GM23338 (cell line): ENCODE measurements around the gene FILIP1L. TPM values are rescaled to one million over a fixed set of nuclear protein-coding genes. Genes with fewer than 3 reads are reported as not detected.
A peak's percentile ranks its signal among the peaks of the same experiment; 100 is the strongest.

Experiments used
- ATAC-seq: fragments of 200-7000 bp; cut with Tn5 transposase; 3 replicates; pipeline ENCODE4 v1.9.1; 2020
- DNase-seq: peaks from one replicate; pipeline ENCODE4 v3.0.0-alpha.2; 2015; ENCODE audit warnings: low spot score
- H2AFZ ChIP-seq: fragments of 200-600 bp; sonication (generic); 2 replicates; pipeline ENCODE4 v1.8.0; 2016; ENCODE audit warnings: antibody characterized with exemption, mild to moderate bottlenecking, moderate library complexity
- H3F3A ChIP-seq: fragments of 200-600 bp; sonication (generic); replicated peaks from 2 replicates; pipeline ENCODE4 v1.8.0; 2017; ENCODE audit warnings: antibody characterized with exemption, mixed run types, low read depth
- H3K27ac ChIP-seq: fragments of 200-600 bp; sonication (generic); 2 replicates; pipeline ENCODE4 v1.6.1; 2016; ENCODE audit warnings: low read depth
- H3K27me3 ChIP-seq: fragments of 200-600 bp; sonication (generic); 2 replicates; pipeline ENCODE4 v1.8.0; 2016; ENCODE audit warnings: mild to moderate bottlenecking, mixed run types, moderate library complexity; ENCODE audit not compliant: insufficient read depth
- H3K36me3 ChIP-seq: fragments of 200-600 bp; sonication (generic); 2 replicates; pipeline ENCODE4 v1.8.0; 2016; ENCODE audit warnings: mild to moderate bottlenecking; ENCODE audit not compliant: insufficient read depth
- H3K4me1 ChIP-seq: fragments of 200-600 bp; sonication (generic); 2 replicates; pipeline ENCODE4 v1.8.0; 2016; ENCODE audit warnings: mild to moderate bottlenecking, moderate library complexity; ENCODE audit not compliant: insufficient read depth
- H3K4me2 ChIP-seq: fragments of 200-600 bp; sonication (generic); 2 replicates; pipeline ENCODE4 v1.7.1; 2017; ENCODE audit warnings: mixed run types
- H3K4me3 ChIP-seq: fragments of 200-600 bp; sonication (generic); 2 replicates; pipeline ENCODE4 v1.6.1; 2016; ENCODE audit warnings: mixed run types
- H3K79me2 ChIP-seq: fragments of 200-600 bp; sonication (generic); replicated peaks from 2 replicates; pipeline ENCODE4 v1.8.0; 2017; ENCODE audit warnings: mild to moderate bottlenecking; ENCODE audit not compliant: insufficient read depth
- H3K9me2 ChIP-seq: fragments of 200-600 bp; sonication (generic); 2 replicates; pipeline ENCODE4 v1.8.0; 2017; ENCODE audit not compliant: insufficient read depth
- H4K20me1 ChIP-seq: fragments of 200-600 bp; sonication (generic); replicated peaks from 2 replicates; pipeline ENCODE4 v1.8.0; 2017; ENCODE audit warnings: mild to moderate bottlenecking; ENCODE audit not compliant: insufficient read depth
- H3K27ac Mint-ChIP-seq: 2 replicates; pipeline ENCODE4 v1.8.0; 2020; ENCODE audit warnings: inconsistent platforms, mild to moderate bottlenecking, moderate library complexity, mixed read lengths
- H3K27me3 Mint-ChIP-seq: 3 replicates; pipeline ENCODE4 v1.8.0; 2022; ENCODE audit warnings: low read depth, mild to moderate bottlenecking, moderate library complexity, mixed read lengths, inconsistent platforms; ENCODE audit not compliant: insufficient read depth, poor library complexity
- H3K36me3 Mint-ChIP-seq: 3 replicates; pipeline ENCODE4 v1.8.0; 2021; ENCODE audit warnings: low read depth, mild to moderate bottlenecking, inconsistent platforms, moderate library complexity, mixed read lengths
- H3K4me1 Mint-ChIP-seq: 3 replicates; pipeline ENCODE4 v1.8.0; 2020; ENCODE audit warnings: mild to moderate bottlenecking, inconsistent platforms, mixed read lengths
- H3K4me3 Mint-ChIP-seq: 3 replicates; pipeline ENCODE4 v1.8.0; 2021; ENCODE audit warnings: moderate library complexity, mild to moderate bottlenecking, inconsistent platforms, mixed read lengths
- H3K9me3 Mint-ChIP-seq: 3 replicates; pipeline ENCODE4 v1.8.0; 2020; ENCODE audit warnings: moderate library complexity, mild to moderate bottlenecking, inconsistent platforms, mixed read lengths
- CREB1 ChIP-seq: fragments of 250-450 bp; sonication (Bioruptor Pico); IDR thresholded peaks from 2 replicates; pipeline ENCODE4 v1.5.0; 2020; ENCODE audit warnings: low read depth, mild to moderate bottlenecking, moderate library complexity
- CTCF ChIP-seq, 2 experiments: fragments of 200-600 bp in 1 of 2; sonication (generic) in 1 of 2; conservative IDR thresholded peaks; 2 replicates each; pipeline versions ENCODE4 v1.5.1 to v1.6.1; 2016 to 2017; ENCODE audit warnings: antibody characterized with exemption in 2 of 2, low read depth in 2 of 2, mild to moderate bottlenecking in 2 of 2, moderate library complexity in 1 of 2
- ETS1 ChIP-seq: IDR thresholded peaks from 2 replicates; pipeline ENCODE4 v1.6.1; 2016; ENCODE audit warnings: antibody characterized with exemption
- EZH2 ChIP-seq: fragments of 200-600 bp; sonication (generic); IDR thresholded peaks from one replicate; pipeline ENCODE4 v1.8.0; 2017; ENCODE audit warnings: antibody characterized with exemption, mild to moderate bottlenecking, low read depth; ENCODE audit not compliant: unreplicated experiment
- EZH2phosphoT487 ChIP-seq: fragments of 200-600 bp; sonication (generic); IDR thresholded peaks from one replicate; pipeline ENCODE4 v1.8.1; 2018; ENCODE audit warnings: antibody characterized with exemption; ENCODE audit not compliant: unreplicated experiment
- NANOG ChIP-seq: IDR thresholded peaks from 2 replicates; pipeline ENCODE4 v1.6.1; 2016; ENCODE audit warnings: antibody characterized with exemption, borderline replicate concordance
- POLR2AphosphoS5 ChIP-seq: IDR thresholded peaks from 2 replicates; pipeline ENCODE4 v1.6.1; 2016; ENCODE audit warnings: antibody characterized with exemption, low read depth
- REST ChIP-seq: IDR thresholded peaks from one replicate; pipeline ENCODE4 v1.6.1; 2018; ENCODE audit warnings: antibody characterized with exemption; ENCODE audit not compliant: unreplicated experiment
- STAT1 ChIP-seq: IDR thresholded peaks from one replicate; pipeline ENCODE4 v1.6.1; 2016; ENCODE audit warnings: antibody characterized with exemption; ENCODE audit not compliant: unreplicated experiment
- ZNF114 ChIP-seq: fragments of 250-450 bp; sonication (Bioruptor Pico); IDR thresholded peaks from 2 replicates; pipeline ENCODE4 v1.5.0; 2020; ENCODE audit warnings: mild to moderate bottlenecking, moderate library complexity
- polyA plus RNA-seq: library from polyadenylated mRNA; unstranded; fragments of >200 nt; fragmentation: Nextera tagmentation; extraction: Ambion mirVana; gene quantifications from 2 replicates; pipeline ENCODE4 v1.2.1, GENCODE V29; 2016
- total RNA-seq: library from RNA; depleted of rRNA; stranded (reverse); fragments of >200 nt; shearing (Covaris generic); gene quantifications from 2 replicates; pipeline ENCODE4 v1.2.3, GENCODE V29; 2014

FILIP1L gene
- total and polyA plus RNA-seq, 2 experiments from 2014 or later, result 1.6 TPM; not detected in 1

- Histone ChIP-seq H3K9me2 (no peaks in the 10 kb centered on the region), H3K27me3 (no peaks in the 10 kb centered on the region), H3K4me3 (no peak overlapping the region), H4K20me1 (no peaks in the 10 kb centered on the region), H3K27ac (no peak overlapping the region), H2AFZ (no peak overlapping the region), H3K79me2 (peaks cover 18% of the 10 kb centered on the region), H3K36me3 (no peaks in the 10 kb centered on the region), H3K4me2 (no peak overlapping the region), H3F3A (no peaks in the 10 kb centered on the region), H3K4me1 (0 out of 2 replicates have a peak, but pooled peaks cover under 1% of the 10 kb centered on the region)
- no peak overlapping the region for H3K27ac Mint-ChIP-seq
- peaks cover 3% of the 10 kb centered on the region for H3K27me3 Mint-ChIP-seq
- H3K4me3 Mint-ChIP-seq, result no peak overlapping the region
- ATAC-seq (no peak), DNase-seq (no peak)
- no peak for TF ChIP-seq ZNF114 (CRISPR knock-in tag)
- TF ChIP-seq CREB1 (CRISPR knock-in tag), result no peak
- no peak for TF ChIP-seq NANOG
- TF ChIP-seq ETS1, result no peak
- no peak for TF ChIP-seq CTCF (conservative IDR thresholded peaks at IDR 0.05; ENCODE audit: low read depth in 2 of 2)
- no peak for TF ChIP-seq EZH2phosphoT487
- TF ChIP-seq REST, result no peak
- TF ChIP-seq POLR2AphosphoS5, result no peak
- no peak for TF ChIP-seq EZH2
- H3K4me1 Mint-ChIP-seq, result peaks cover 13% of the 10 kb centered on the region
- H3K36me3 Mint-ChIP-seq, result peaks cover 33% of the 10 kb centered on the region
- peaks cover 34% of the 10 kb centered on the region for H3K9me3 Mint-ChIP-seq
These were observed 117.0 kb downstream of the FILIP1L start for GRCh38 chr3:99997293-99997692.

GRCh38 chr3:99990179-99990578 is 124.1 kb downstream of the FILIP1L start:
- no peak for ATAC-seq
- Histone ChIP-seq H3K27ac (no peak overlapping the region), H3K4me2 (no peak overlapping the region), H3K27me3 (no peaks in the 10 kb centered on the region), H2AFZ (no peak overlapping the region), H3K9me2 (no peaks in the 10 kb centered on the region; the same call in 1 of the 2 replicates), H3K79me2 (peaks cover 12% of the 10 kb centered on the region), H3K4me3 (no peak overlapping the region), H3K4me1 (peaks cover 26% of the 10 kb centered on the region), H3F3A (no peaks in the 10 kb centered on the region), H4K20me1 (no peaks in the 10 kb centered on the region), H3K36me3 (no peaks in the 10 kb centered on the region)
- Mint-ChIP-seq H3K4me3 (no peak overlapping the region), H3K9me3 (peaks cover 20% of the 10 kb centered on the region), H3K27ac (0 out of 2 replicates have a peak overlapping the region, but pooled peaks have one; percentile 13), H3K27me3 (no peaks in the 10 kb centered on the region), H3K4me1 (peaks cover 14% of the 10 kb centered on the region), H3K36me3 (peaks cover 20% of the 10 kb centered on the region)
- no peak for DNase-seq
- no peak for TF ChIP-seq EZH2phosphoT487
- TF ChIP-seq NANOG, result no peak
- TF ChIP-seq CTCF (conservative IDR thresholded peaks at IDR 0.05; ENCODE audit: low read depth in 2 of 2), result no peak
- no peak for TF ChIP-seq REST
- no peak for TF ChIP-seq EZH2
- no peak for TF ChIP-seq STAT1
